Breast epithelium (tissue), 4 donors: ENCODE data around the gene SLC4A9. TPM values are rescaled to one million over a fixed set of nuclear protein-coding genes. Genes with fewer than 3 reads are reported as not detected.

ENCODE experiments used
- DNase-seq, 2 donors: peaks; one replicate each; pipeline ENCODE4 v3.0.0-alpha.2; 2019; ENCODE audit warnings: low spot score in 2 of 2
- H3K27ac ChIP-seq, 2 donors: fragments of 200-600 bp; sonication (generic) in 1 of 2; one replicate each; pipeline ENCODE4 v1.5.1; 2016 to 2019; ENCODE audit warnings: mild to moderate bottlenecking in 1 of 2
- H3K27me3 ChIP-seq, 2 donors: fragments of 200-600 bp; sonication (generic) in 1 of 2; one replicate each; pipeline versions ENCODE4 v1.5.1 to v1.6.0; 2017 to 2019; ENCODE audit warnings: control low read depth in 1 of 2, mild to moderate bottlenecking in 1 of 2
- H3K36me3 ChIP-seq: fragments of 200-600 bp; one replicate; pipeline ENCODE4 v1.5.1; 2019
- H3K4me1 ChIP-seq, 2 donors: fragments of 200-600 bp; sonication (generic); one replicate each; pipeline ENCODE4 v1.5.1; 2016 to 2019; ENCODE audit warnings: control low read depth in 1 of 2
- H3K4me3 ChIP-seq, 3 donors: fragments of 200-600 bp; sonication (generic); 1 replicate in 2 of 3; 2 replicates in 1 of 3; pipeline ENCODE4 v1.5.1; 2016 to 2019; ENCODE audit warnings: mild to moderate bottlenecking in 3 of 3, moderate library complexity in 2 of 3
- H3K9me3 ChIP-seq, 2 donors: fragments of 200-600 bp; sonication (generic) in 1 of 2; one replicate each; pipeline ENCODE4 v1.5.1; 2016 to 2019; ENCODE audit warnings: control low read depth in 1 of 2
- CTCF ChIP-seq, 3 donors: fragments of 450-650 bp; IDR thresholded peaks; one replicate each; pipeline ENCODE4 v1.5.1; 2016 to 2017; ENCODE audit warnings: antibody characterized with exemption in 3 of 3, mild to moderate bottlenecking in 3 of 3, moderate library complexity in 3 of 3
- POLR2A ChIP-seq: fragments of 450-650 bp; IDR thresholded peaks from one replicate; pipeline ENCODE4 v1.6.1; 2016; ENCODE audit warnings: antibody characterized with exemption, mild to moderate bottlenecking, moderate library complexity
- POLR2AphosphoS5 ChIP-seq, 3 donors: sonication (generic); formaldehyde crosslinking; IDR thresholded peaks; one replicate each; pipeline ENCODE4 v1.6.1; 2017; ENCODE audit warnings: antibody characterized with exemption in 3 of 3
- intact Hi-C: fragments of 100-400 bp; cut with DNase I; formaldehyde crosslinking; loops from one replicate; pipeline ENCODE4 v1.15.1; 2023; ENCODE audit warnings: low total_unique reads
- total RNA-seq, 3 donors: library from RNA; depleted of rRNA; stranded (reverse); fragments of >200 nt; gene quantifications; one replicate each; pipeline ENCODE4 v1.1.0, GENCODE V29; 2016

SLC4A9 gene
- total RNA-seq, 3 donors from 2014 or later, result not detected

GRCh38 chr5:140365282-140365681 is 5.3 kb downstream of the SLC4A9 start:
- Histone ChIP-seq H3K4me1 (no peaks in the 10 kb centered on the region), H3K9me3 (no peaks in the 10 kb centered on the region), H3K27me3 (no peaks in the 10 kb centered on the region), H3K4me3 (no peak overlapping the region), H3K27ac (no peak overlapping the region), H3K36me3 (no peaks in the 10 kb centered on the region)
- intact Hi-C loops, result no loop called here
- TF ChIP-seq POLR2A (no peak), CTCF (IDR thresholded peaks at IDR 0.05) (no peak), POLR2AphosphoS5 (IDR thresholded peaks at IDR 0.05) (no peak)
- no peak for DNase-seq

GRCh38 chr5:140365941-140366340 is 5.9 kb downstream of the SLC4A9 start:
- Histone ChIP-seq H3K36me3 (no peaks in the 10 kb centered on the region), H3K27me3 (no peaks in the 10 kb centered on the region), H3K4me3 (no peak overlapping the region), H3K9me3 (no peaks in the 10 kb centered on the region), H3K4me1 (no peaks in the 10 kb centered on the region), H3K27ac (no peak overlapping the region)
- intact Hi-C loops, result no loop called here
- TF ChIP-seq POLR2AphosphoS5 (IDR thresholded peaks at IDR 0.05) (no peak), POLR2A (no peak), CTCF (IDR thresholded peaks at IDR 0.05) (no peak)
- DNase-seq, result no peak

- H3K9me3 ChIP-seq, result no peaks in the 10 kb centered on the region
- DNase-seq, result no peak
- H3K27ac ChIP-seq, result no peak overlapping the region
- no peaks in the 10 kb centered on the region for H3K4me1 ChIP-seq
- H3K36me3 ChIP-seq, result no peaks in the 10 kb centered on the region
- intact Hi-C loops, result no loop called here
- TF ChIP-seq POLR2AphosphoS5 (IDR thresholded peaks at IDR 0.05) (no peak), POLR2A (no peak), CTCF (IDR thresholded peaks at IDR 0.05) (no peak)
- no peaks in the 10 kb centered on the region for H3K27me3 ChIP-seq
- no peak overlapping the region for H3K4me3 ChIP-seq
These were observed 6.7 kb downstream of the SLC4A9 start for GRCh38 chr5:140366589-140367255.

- no peak for DNase-seq
- intact Hi-C loops, result no loop called here
- no peaks in the 10 kb centered on the region for H3K36me3 ChIP-seq
- H3K9me3 ChIP-seq, result no peaks in the 10 kb centered on the region
- TF ChIP-seq CTCF (IDR thresholded peaks at IDR 0.05) (no peak), POLR2AphosphoS5 (IDR thresholded peaks at IDR 0.05) (no peak), POLR2A (no peak)
- no peaks in the 10 kb centered on the region for H3K4me1 ChIP-seq
- H3K27me3 ChIP-seq, result no peaks in the 10 kb centered on the region
- H3K4me3 ChIP-seq, result no peak overlapping the region
- no peak overlapping the region for H3K27ac ChIP-seq
These were observed 7.4 kb downstream of the SLC4A9 start for GRCh38 chr5:140367256-140368013.
